K562 (cell line): ENCODE measurements around the gene PARD3. TPM values are rescaled to one million over a fixed set of nuclear protein-coding genes. Genes with fewer than 3 reads are reported as not detected.

ENCODE experiments used
- ATAC-seq: fragments of 200-7000 bp; cut with Tn5 transposase; 3 replicates; pipeline ENCODE4 v1.9.1; 2020; ENCODE audit warnings: moderate library complexity
- BruUV-seq: library from RNA; stranded (reverse); fragments of 400-500 nt; replicated peaks from 2 replicates; lab custom pipeline; 2021; lab: Mats Ljungman, UMichigan
- CTCF ChIA-PET: fragments of 300-600 bp; formaldehyde crosslinking; extraction: SDS; loops from one replicate; lab custom pipeline; 2021; ENCODE audit warnings: low intra/inter-chr PET ratio; lab: Yijun Ruan, JAX
- POLR2A ChIA-PET: fragments of 300-600, 350-650 bp; sonication (Branson Sonifier 250); formaldehyde crosslinking; extraction: SDS; loops from one replicate; lab custom pipeline; 2021; ENCODE audit warnings: antibody characterized with exemption, inconsistent platforms; lab: Yijun Ruan, JAX
- DNase-seq, 4 experiments: peaks; one replicate each; pipeline versions ENCODE4 v3.0.0 to v3.0.0-alpha.2; 2011 to 2018; ENCODE audit warnings: low spot score in 3 of 4, mixed read lengths in 3 of 4; ENCODE audit errors: extremely low read depth in 1 of 4
- FAIRE-seq: peaks from 2 replicates; lab custom pipeline; 2011; peaks lifted over from hg19 to GRCh38; lab: Jason Lieb, UNC
- H2AFZ ChIP-seq: 2 replicates; pipeline ENCODE4 v1.6.0; 2011; ENCODE audit warnings: low read depth, low read length, control low read depth, inconsistent platforms
- H3K27ac ChIP-seq: fragments of 200-600 bp; 3 replicates; pipeline ENCODE4 v1.8.0; 2011; ENCODE audit warnings: low read depth, mild to moderate bottlenecking, control low read depth, inconsistent platforms, low read length, moderate library complexity, mixed read lengths; ENCODE audit errors: extremely low read depth
- H3K27me3 ChIP-seq, 2 experiments: fragments of 300-600 bp in 1 of 2; 2 replicates in 1 of 2; 3 replicates in 1 of 2; pipeline versions ENCODE4 v1.6.0 to v1.8.0; 2011; ENCODE audit warnings: inconsistent platforms in 2 of 2, low read length in 2 of 2, mild to moderate bottlenecking in 1 of 2, mixed read lengths in 1 of 2, moderate library complexity in 1 of 2; ENCODE audit not compliant: control insufficient read depth in 2 of 2, insufficient read depth in 2 of 2
- H3K36me3 ChIP-seq: fragments of 300-600 bp; 3 replicates; pipeline ENCODE4 v1.8.0; 2011; ENCODE audit warnings: mild to moderate bottlenecking, low read length, inconsistent platforms; ENCODE audit not compliant: control insufficient read depth, insufficient read depth
- H3K4me1 ChIP-seq, 2 experiments: fragments of 200-600 bp in 1 of 2; replicated peaks in 1 of 2; 2 replicates in 1 of 2; 3 replicates in 1 of 2; pipeline versions ENCODE4 v1.5.1 to v1.8.0; 2011; ENCODE audit warnings: inconsistent platforms in 2 of 2, low read length in 2 of 2, mild to moderate bottlenecking in 1 of 2, mixed read lengths in 1 of 2, moderate library complexity in 1 of 2; ENCODE audit not compliant: control insufficient read depth in 2 of 2, insufficient read depth in 2 of 2
- H3K4me2 ChIP-seq: 2 replicates; pipeline ENCODE4 v1.6.1; 2011; ENCODE audit warnings: low read length, control low read depth, inconsistent platforms, mixed read lengths; ENCODE audit not compliant: insufficient read depth
- H3K4me3 ChIP-seq: fragments of 200-600 bp; sonication (generic), shearing (Covaris generic); 2 replicates; pipeline ENCODE4 v1.5.1; 2016; ENCODE audit warnings: control low read depth, inconsistent platforms
- H3K79me2 ChIP-seq: fragments of 200-600 bp; 3 replicates; pipeline ENCODE4 v1.8.0; 2011; ENCODE audit warnings: low read length, inconsistent platforms; ENCODE audit not compliant: control insufficient read depth, insufficient read depth
- H3K9ac ChIP-seq, 2 experiments: 2 replicates each; pipeline versions ENCODE4 v1.6.0 to v1.6.1; 2011; ENCODE audit warnings: low read depth in 2 of 2, low read length in 2 of 2, control low read depth in 1 of 2, inconsistent platforms in 1 of 2, mild to moderate bottlenecking in 1 of 2, mixed read lengths in 1 of 2; ENCODE audit not compliant: insufficient read depth in 1 of 2
- H3K9me1 ChIP-seq: one replicate; pipeline ENCODE4 v1.6.0; 2011; ENCODE audit warnings: inconsistent platforms, mild to moderate bottlenecking, low read length, moderate library complexity; ENCODE audit not compliant: control insufficient read depth, insufficient read depth
- H3K9me3 ChIP-seq: replicated peaks from 2 replicates; pipeline ENCODE4 v1.5.1; 2011; ENCODE audit warnings: low read depth, low read length, inconsistent platforms; ENCODE audit not compliant: control insufficient read depth, insufficient read depth
- H4K20me1 ChIP-seq: replicated peaks from 2 replicates; pipeline ENCODE4 v1.6.1; 2011; ENCODE audit warnings: low read length, inconsistent platforms, mixed read lengths; ENCODE audit not compliant: control insufficient read depth, insufficient read depth
- CBFA2T2 ChIP-seq: fragments of 450-650 bp; conservative IDR thresholded peaks from 2 replicates; pipeline ENCODE4 v1.6.1; 2017; ENCODE audit warnings: mild to moderate bottlenecking
- MAFK ChIP-seq: IDR thresholded peaks from 2 replicates; pipeline ENCODE4 v1.6.1; 2011; ENCODE audit warnings: low read length, improper control_type of control experiment
- ZBTB40 ChIP-seq, 2 experiments: fragments of 450-650 bp in 1 of 2; sonication (generic) in 1 of 2; formaldehyde crosslinking in 1 of 2; IDR thresholded peaks; 2 replicates each; pipeline versions ENCODE4 v1.7.1 to v1.9.0; 2016 to 2022; ENCODE audit warnings: inconsistent platforms in 1 of 2, mild to moderate bottlenecking in 1 of 2, missing genetic modification reagents in 1 of 2
- WGBS: fragments of 100-300 bp; shearing (Covaris generic); methylation state at CpG from one replicate; pipeline ENCODE4 v1.1.6; 2016; ENCODE audit warnings: low coverage, mixed read lengths; ENCODE audit not compliant: insufficient coverage; ENCODE audit errors: missing lambda C conversion rate; 5-methylcytosine and 5-hydroxymethylcytosine counted together
- in situ Hi-C: fragments of 300-500 bp; cut with MboI; formaldehyde crosslinking; loops from 4 replicates; pipeline ENCODE4 v1.15.0; 2018; ENCODE audit warnings: inconsistent platforms, mixed read lengths
- intact Hi-C: fragments of 100-400 bp; cut with micrococcal nuclease; formaldehyde crosslinking; loops from 2 replicates; pipeline ENCODE4 v1.14.2; 2022
- polyA plus RNA-seq, 8 experiments: library from polyadenylated mRNA; depleted of rRNA in 4 of 8; stranded (reverse) in 5 of 8; unstranded in 3 of 8; fragments of >200 nt; fragmentation: Nextera tagmentation in 2 of 8; fragmentation: Illumina TruSeq in 1 of 8; extraction: Ambion mirVana in 2 of 8; extraction: Trizol in 1 of 8; gene quantifications; 2 replicates each; pipeline versions ENCODE4 v1.2.1 to v1.2.3, GENCODE V29; 2011 to 2014; ENCODE audit warnings: inconsistent platforms in 1 of 8, missing spikeins in 1 of 8
- total RNA-seq, 7 experiments: library from RNA; depleted of rRNA in 6 of 7; stranded (reverse); fragments of >200 nt in 6 of 7; fragmentation: Illumina TruSeq in 2 of 7; extraction: Trizol in 2 of 7; gene quantifications; 2 replicates each; pipeline versions ENCODE4 v1.2.1 to v1.2.3, GENCODE V29; 2011 to 2021; ENCODE audit warnings: low replicate concordance in 1 of 7
- TF ChIP-seq, protein P1 (sequence below): sonication (generic); formaldehyde crosslinking; IDR thresholded peaks from 2 replicates; pipeline ENCODE4 v1.8.1; 2022; ENCODE audit warnings: missing genetic modification reagents

PARD3 gene
- total and polyA plus RNA-seq, 9 of the 15 experiments (the other 6 are each of a cell fraction or from before 2014, with no cell fraction given): 2.7 to 11.7 (median 7.7) TPM

- TF ChIP-seq, protein P1, sequence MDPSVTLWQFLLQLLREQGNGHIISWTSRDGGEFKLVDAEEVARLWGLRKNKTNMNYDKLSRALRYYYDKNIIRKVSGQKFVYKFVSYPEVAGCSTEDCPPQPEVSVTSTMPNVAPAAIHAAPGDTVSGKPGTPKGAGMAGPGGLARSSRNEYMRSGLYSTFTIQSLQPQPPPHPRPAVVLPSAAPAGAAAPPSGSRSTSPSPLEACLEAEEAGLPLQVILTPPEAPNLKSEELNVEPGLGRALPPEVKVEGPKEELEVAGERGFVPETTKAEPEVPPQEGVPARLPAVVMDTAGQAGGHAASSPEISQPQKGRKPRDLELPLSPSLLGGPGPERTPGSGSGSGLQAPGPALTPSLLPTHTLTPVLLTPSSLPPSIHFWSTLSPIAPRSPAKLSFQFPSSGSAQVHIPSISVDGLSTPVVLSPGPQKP (CRISPR knock-in tag): no peak
- no peak for TF ChIP-seq CBFA2T2
These were observed 509.9 kb downstream of the PARD3 start (continued) for GRCh38 chr10:34305189-34305588.

DNA sequence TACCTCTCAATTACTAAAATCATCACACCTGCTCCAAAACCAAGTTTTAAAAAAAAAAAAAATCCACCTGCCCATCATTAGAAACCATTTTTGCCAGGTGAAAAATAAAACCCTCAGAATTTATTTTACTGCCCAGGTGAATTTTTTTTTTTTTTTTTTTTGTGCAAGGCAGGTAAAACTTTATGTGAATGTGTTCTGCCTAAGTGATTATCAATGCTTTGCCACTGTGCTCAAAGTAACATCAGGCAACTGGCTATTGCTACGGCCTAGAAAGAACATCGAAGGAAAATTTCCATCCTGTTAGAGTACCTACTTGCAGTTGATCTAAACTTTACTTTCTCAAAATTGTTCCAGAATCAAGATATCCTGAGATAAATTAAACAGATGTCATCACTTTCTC lies 512.1 kb downstream of the PARD3 start:
- H3K27ac ChIP-seq: no peak overlapping the region
- no peaks in the 10 kb centered on the region for H3K36me3 ChIP-seq
- POLR2A ChIA-PET: interaction anchor here (0.6 kb wide), 1 partner anchor 1466 kb away, joined by 3 read pairs; no protein-coding TSS in a partner anchor
- intact Hi-C loops (no loop called here), in situ Hi-C loops (no loop called here)
- H3K9me1 ChIP-seq: no peaks in the 10 kb centered on the region
- no peak overlapping the region for H3K4me2 ChIP-seq
- no peaks in the 10 kb centered on the region for H3K79me2 ChIP-seq
- H3K4me1 ChIP-seq: no peaks in the 10 kb centered on the region
- no peak overlapping the region for H3K4me3 ChIP-seq
- CTCF ChIA-PET: no interaction called here
- ATAC-seq (no peak), DNase-seq (no peak), FAIRE-seq (no peak)
- peaks cover 0 to 5% of the 10 kb centered on the region in 2 experiments; a peak in 1 of 5 replicates for H3K27me3 ChIP-seq
- BruUV-seq: no TSS peak
- H3K9me3 ChIP-seq: no peaks in the 10 kb centered on the region
- no peak overlapping the region for H2AFZ ChIP-seq
- no peak overlapping the region for H3K9ac ChIP-seq
- TF ChIP-seq ZBTB40 (IDR thresholded peaks at IDR 0.05) (no peak), ZBTB40 (CRISPR knock-in tag; IDR thresholded peaks at IDR 0.05) (peak; percentile 70), MAFK (no peak)
- H4K20me1 ChIP-seq: no peaks in the 10 kb centered on the region
- WGBS: 30% methylated on average over 2 of the region's 2 CpGs
